Neural progenitor cell (in vitro differentiated cells): ENCODE data around the gene HIGD1C. TPM values are rescaled to one million over a fixed set of nuclear protein-coding genes. Genes with fewer than 3 reads are reported as not detected.

Experiments
- DNase-seq: peaks from one replicate; pipeline ENCODE4 v3.0.0-alpha.2; 2016; ENCODE audit warnings: low spot score
- H2AFZ ChIP-seq: fragments of 200-600 bp; sonication (generic); replicated peaks from 2 replicates; pipeline ENCODE4 v1.6.1; 2016; ENCODE audit warnings: antibody characterized with exemption
- H3F3A ChIP-seq: fragments of 200-600 bp; sonication (generic); 2 replicates; pipeline ENCODE4 v1.6.1; 2016; ENCODE audit warnings: antibody characterized with exemption, low read depth
- H3K27ac ChIP-seq: fragments of 200-600 bp; sonication (generic); 2 replicates; pipeline ENCODE4 v1.5.1; 2016; ENCODE audit warnings: mild to moderate bottlenecking
- H3K27me3 ChIP-seq: fragments of 200-600 bp; sonication (generic); 2 replicates; pipeline ENCODE4 v1.6.1; 2016; ENCODE audit warnings: mild to moderate bottlenecking, moderate library complexity
- H3K36me3 ChIP-seq: fragments of 200-600 bp; sonication (generic); 2 replicates; pipeline ENCODE4 v1.5.1; 2016
- H3K4me1 ChIP-seq: fragments of 200-600 bp; sonication (generic); 2 replicates; pipeline ENCODE4 v1.6.1; 2016; ENCODE audit warnings: mixed run types
- H3K4me2 ChIP-seq: fragments of 200-600 bp; sonication (generic); 2 replicates; pipeline ENCODE4 v1.6.1; 2016
- H3K4me3 ChIP-seq: fragments of 200-600 bp; sonication (generic); 2 replicates; pipeline ENCODE4 v1.5.1; 2016
- H3K79me2 ChIP-seq: fragments of 200-600 bp; sonication (generic); 2 replicates; pipeline ENCODE4 v1.6.1; 2016; ENCODE audit warnings: low read depth
- H3K9ac ChIP-seq: fragments of 200-600 bp; sonication (generic); 2 replicates; pipeline ENCODE4 v1.6.1; 2016
- H3K9me3 ChIP-seq: fragments of 200-600 bp; sonication (generic); 2 replicates; pipeline ENCODE4 v1.5.1; 2016; ENCODE audit warnings: low read depth
- H4K20me1 ChIP-seq: fragments of 200-600 bp; sonication (generic); 2 replicates; pipeline ENCODE4 v1.6.1; 2016; ENCODE audit warnings: low read depth
- H3K27ac Mint-ChIP-seq: 3 replicates; pipeline ENCODE4 v1.8.0; 2021; ENCODE audit warnings: mixed read lengths
- H3K27me3 Mint-ChIP-seq: 2 replicates; pipeline ENCODE4 v1.8.0; 2022; ENCODE audit warnings: low read depth, mild to moderate bottlenecking, inconsistent platforms, moderate library complexity, mixed read lengths; ENCODE audit not compliant: insufficient read depth
- H3K36me3 Mint-ChIP-seq: 3 replicates; pipeline ENCODE4 v1.8.0; 2021; ENCODE audit warnings: mixed read lengths
- H3K4me1 Mint-ChIP-seq: 3 replicates; pipeline ENCODE4 v1.8.0; 2021; ENCODE audit warnings: mixed read lengths
- H3K4me3 Mint-ChIP-seq: 3 replicates; pipeline ENCODE4 v1.8.0; 2021; ENCODE audit warnings: mild to moderate bottlenecking, moderate library complexity, mixed read lengths
- H3K9me3 Mint-ChIP-seq: 3 replicates; pipeline ENCODE4 v1.8.0; 2020; ENCODE audit warnings: mixed read lengths
- EZH2 ChIP-seq: fragments of 200-600 bp; sonication (generic); IDR thresholded peaks from 2 replicates; pipeline ENCODE4 v1.6.1; 2017; ENCODE audit warnings: antibody characterized with exemption, mild to moderate bottlenecking, moderate library complexity
- EZH2phosphoT487 ChIP-seq: fragments of 200-600 bp; sonication (generic); IDR thresholded peaks from 2 replicates; pipeline ENCODE4 v1.6.1; 2017; ENCODE audit warnings: antibody characterized with exemption
- total RNA-seq: library from RNA; depleted of rRNA; stranded (reverse); fragments of >200 nt; gene quantifications from 2 replicates; pipeline ENCODE4 v1.2.3, GENCODE V29; 2015; ENCODE audit warnings: low replicate concordance
- TF ChIP-seq, protein P1 (sequence below): fragments of 200-600 bp; sonication (generic); IDR thresholded peaks from 2 replicates; pipeline ENCODE4 v1.5.1; 2017; ENCODE audit warnings: antibody characterized with exemption, mild to moderate bottlenecking

The HIGD1C gene
- total RNA-seq, 1 donor from 2014 or later, result not detected

DNA sequence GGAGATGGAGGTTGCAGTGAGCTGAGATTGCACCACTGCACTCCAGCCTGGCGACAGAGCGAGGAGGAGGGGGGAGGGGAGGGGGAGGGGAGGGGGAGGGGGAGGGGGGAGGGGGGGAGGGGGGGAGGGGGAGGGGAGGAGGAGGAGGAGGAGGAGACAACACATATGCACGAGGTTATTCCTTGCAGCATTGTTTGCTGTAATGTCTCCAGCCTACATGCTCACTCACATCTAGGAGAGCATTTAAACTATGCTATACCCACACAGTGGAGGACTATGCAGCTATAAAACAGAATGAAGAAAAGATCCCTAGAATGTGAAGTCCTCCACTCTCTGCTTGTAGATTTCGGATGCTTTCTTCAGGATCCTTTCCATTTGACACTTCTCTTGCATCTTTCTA, 3.5 kb upstream of the HIGD1C start:
- no peaks in the 10 kb centered on the region for H3K4me1 Mint-ChIP-seq
- no peak overlapping the region for H3K4me3 ChIP-seq
- DNase-seq, result no peak
- H3K9me3 ChIP-seq, result no peaks in the 10 kb centered on the region
- H3K27ac Mint-ChIP-seq, result no peak overlapping the region
- no peak overlapping the region for H3K4me3 Mint-ChIP-seq
- H3K27me3 ChIP-seq, result no peaks in the 10 kb centered on the region
- no peaks in the 10 kb centered on the region for H3K36me3 ChIP-seq
- no peak overlapping the region for H3K9ac ChIP-seq
- TF ChIP-seq, protein P1, sequence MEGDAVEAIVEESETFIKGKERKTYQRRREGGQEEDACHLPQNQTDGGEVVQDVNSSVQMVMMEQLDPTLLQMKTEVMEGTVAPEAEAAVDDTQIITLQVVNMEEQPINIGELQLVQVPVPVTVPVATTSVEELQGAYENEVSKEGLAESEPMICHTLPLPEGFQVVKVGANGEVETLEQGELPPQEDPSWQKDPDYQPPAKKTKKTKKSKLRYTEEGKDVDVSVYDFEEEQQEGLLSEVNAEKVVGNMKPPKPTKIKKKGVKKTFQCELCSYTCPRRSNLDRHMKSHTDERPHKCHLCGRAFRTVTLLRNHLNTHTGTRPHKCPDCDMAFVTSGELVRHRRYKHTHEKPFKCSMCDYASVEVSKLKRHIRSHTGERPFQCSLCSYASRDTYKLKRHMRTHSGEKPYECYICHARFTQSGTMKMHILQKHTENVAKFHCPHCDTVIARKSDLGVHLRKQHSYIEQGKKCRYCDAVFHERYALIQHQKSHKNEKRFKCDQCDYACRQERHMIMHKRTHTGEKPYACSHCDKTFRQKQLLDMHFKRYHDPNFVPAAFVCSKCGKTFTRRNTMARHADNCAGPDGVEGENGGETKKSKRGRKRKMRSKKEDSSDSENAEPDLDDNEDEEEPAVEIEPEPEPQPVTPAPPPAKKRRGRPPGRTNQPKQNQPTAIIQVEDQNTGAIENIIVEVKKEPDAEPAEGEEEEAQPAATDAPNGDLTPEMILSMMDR, result no peak
- TF ChIP-seq EZH2, result no peak
- TF ChIP-seq EZH2phosphoT487, result no peak
- H3K9me3 Mint-ChIP-seq, result peaks cover 3% of the 10 kb centered on the region
- no peaks in the 10 kb centered on the region for H3K27me3 Mint-ChIP-seq
- no peaks in the 10 kb centered on the region for H4K20me1 ChIP-seq
- H3K4me1 ChIP-seq, result no peaks in the 10 kb centered on the region
- no peak overlapping the region for H3K27ac ChIP-seq
- no peak overlapping the region for H3K4me2 ChIP-seq
- no peaks in the 10 kb centered on the region for H3F3A ChIP-seq
- H2AFZ ChIP-seq, result no peak overlapping the region
- no peaks in the 10 kb centered on the region for H3K79me2 ChIP-seq
- no peaks in the 10 kb centered on the region for H3K36me3 Mint-ChIP-seq

DNA sequence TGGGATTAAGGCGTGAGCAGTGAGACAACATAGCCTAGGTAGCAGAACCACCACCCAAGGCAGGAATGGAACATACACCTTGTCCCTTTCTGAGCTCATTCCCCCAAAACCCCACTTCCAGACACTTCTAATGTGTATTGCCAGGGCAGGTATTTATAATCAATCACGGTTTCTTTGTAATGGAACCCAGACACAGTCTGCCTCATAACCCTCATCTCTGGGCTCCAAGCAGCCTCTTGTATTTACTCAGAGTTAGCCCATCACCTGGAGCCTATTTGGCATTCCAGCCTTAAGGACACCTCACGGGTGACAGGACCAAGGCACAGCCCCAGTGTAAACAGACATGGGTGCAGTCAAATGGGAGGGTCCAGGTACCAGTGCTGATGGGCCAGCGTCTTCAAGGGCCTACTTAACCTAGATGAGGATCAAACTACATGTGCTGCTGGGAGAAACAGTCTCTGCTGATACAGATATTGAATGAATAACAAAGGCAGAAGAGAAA, 2.5 kb upstream of the HIGD1C start:
- H3K4me1 Mint-ChIP-seq, result no peaks in the 10 kb centered on the region
- H3K9me3 Mint-ChIP-seq, result peaks cover 3% of the 10 kb centered on the region
- TF ChIP-seq, protein P1, result no peak
- TF ChIP-seq EZH2 (no peak), EZH2phosphoT487 (no peak)
- DNase-seq, result no peak
- H3K4me3 Mint-ChIP-seq, result no peak overlapping the region
- H3K9ac ChIP-seq, result no peak overlapping the region
- H2AFZ ChIP-seq, result no peak overlapping the region
- H3K36me3 Mint-ChIP-seq, result no peaks in the 10 kb centered on the region
- no peaks in the 10 kb centered on the region for H3K27me3 Mint-ChIP-seq
- no peak overlapping the region for H3K27ac Mint-ChIP-seq
- no peaks in the 10 kb centered on the region for H3K36me3 ChIP-seq
- no peaks in the 10 kb centered on the region for H3K9me3 ChIP-seq
- H3K4me2 ChIP-seq, result no peak overlapping the region
- H3K4me1 ChIP-seq, result no peaks in the 10 kb centered on the region
- H3K27ac ChIP-seq, result no peak overlapping the region
- H4K20me1 ChIP-seq, result no peaks in the 10 kb centered on the region
- H3K4me3 ChIP-seq, result no peak overlapping the region
- H3F3A ChIP-seq, result no peaks in the 10 kb centered on the region
- H3K27me3 ChIP-seq, result no peaks in the 10 kb centered on the region
- H3K79me2 ChIP-seq, result no peaks in the 10 kb centered on the region

DNA sequence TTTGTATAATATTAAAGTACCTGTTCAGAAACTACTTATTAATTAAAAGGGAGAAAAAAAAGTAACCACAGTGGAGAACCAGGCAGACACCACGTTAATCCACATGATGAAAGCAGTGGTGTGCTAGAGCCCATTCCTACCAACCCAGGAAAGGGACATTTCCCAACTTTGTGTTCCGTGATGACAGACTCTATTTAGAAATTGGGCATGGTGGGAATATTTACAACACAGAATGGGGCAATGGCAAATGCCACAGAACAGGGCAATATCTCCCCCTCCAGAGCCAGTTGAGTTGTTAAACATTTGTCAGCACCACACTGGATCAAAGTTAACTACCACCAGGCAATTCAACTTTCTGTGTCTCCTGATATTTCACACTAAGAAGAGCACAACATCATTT, 1.2 kb upstream of the HIGD1C start:
- Histone ChIP-seq H3K4me1 (no peaks in the 10 kb centered on the region), H3K27me3 (no peaks in the 10 kb centered on the region), H2AFZ (no peak overlapping the region), H3K27ac (no peak overlapping the region), H3K4me3 (no peak overlapping the region), H3K9ac (no peak overlapping the region), H3F3A (no peaks in the 10 kb centered on the region), H3K9me3 (no peaks in the 10 kb centered on the region), H3K4me2 (no peak overlapping the region), H3K36me3 (no peaks in the 10 kb centered on the region), H4K20me1 (no peaks in the 10 kb centered on the region), H3K79me2 (no peaks in the 10 kb centered on the region)
- Mint-ChIP-seq H3K4me3 (no peak overlapping the region), H3K4me1 (no peaks in the 10 kb centered on the region), H3K9me3 (peaks cover 3% of the 10 kb centered on the region), H3K27me3 (no peaks in the 10 kb centered on the region), H3K36me3 (no peaks in the 10 kb centered on the region), H3K27ac (no peak overlapping the region)
- TF ChIP-seq, protein P1, result no peak
- TF ChIP-seq EZH2phosphoT487 (no peak), EZH2 (no peak)
- DNase-seq, result no peak
